CD4-positive, alpha-beta T cell (primary cell): ENCODE data around the gene SGMS2. TPM values are rescaled to one million over a fixed set of nuclear protein-coding genes. Genes with fewer than 3 reads are reported as not detected.

ENCODE experiments used
- ATAC-seq: fragments of 200-7000 bp; cut with Tn5 transposase; one replicate; pipeline ENCODE4 v1.10.0; 2022; ENCODE audit warnings: mild to moderate bottlenecking; ENCODE audit not compliant: poor library complexity
- CTCF ChIA-PET: fragments of 350-600 bp; sonication (Branson Sonifier 250); formaldehyde crosslinking; loops from one replicate; lab custom pipeline; 2021; ENCODE audit warnings: antibody characterized with exemption, inconsistent platforms; lab: Charles Lee
- POLR2A ChIA-PET: fragments of 350-600 bp; sonication (Branson Sonifier 250); formaldehyde crosslinking; loops from one replicate; lab custom pipeline; 2021; ENCODE audit warnings: antibody characterized with exemption, inconsistent platforms; lab: Charles Lee
- DNase-seq, 14 experiments: peaks; one replicate each; pipeline ENCODE4 v3.0.0-alpha.2; 2013 to 2020; ENCODE audit warnings: mixed read lengths in 2 of 14
- H3K27ac ChIP-seq, 2 donors: one replicate each; pipeline versions ENCODE4 v1.5.1 to v1.7.0; 2013; ENCODE audit warnings: low read length in 2 of 2, low read depth in 1 of 2, mild to moderate bottlenecking in 1 of 2
- H3K27me3 ChIP-seq, 2 experiments: 1 replicate in 1 of 2; 2 replicates in 1 of 2; pipeline versions ENCODE4 v1.6.1 to v1.7.0; 2013; ENCODE audit warnings: low read length in 2 of 2, control low read depth in 1 of 2, mild to moderate bottlenecking in 1 of 2, moderate library complexity in 1 of 2; ENCODE audit not compliant: insufficient read depth in 2 of 2, control insufficient read depth in 1 of 2
- H3K36me3 ChIP-seq: one replicate; pipeline ENCODE4 v1.6.1; 2013; ENCODE audit warnings: low read length, control low read depth; ENCODE audit not compliant: insufficient read depth
- H3K4me1 ChIP-seq: one replicate; pipeline ENCODE4 v1.6.1; 2013; ENCODE audit warnings: low read length, control low read depth; ENCODE audit not compliant: insufficient read depth
- H3K4me3 ChIP-seq: one replicate; pipeline ENCODE4 v1.5.1; 2013; ENCODE audit warnings: mild to moderate bottlenecking, low read length, moderate library complexity
- H3K9me3 ChIP-seq, 2 experiments: 1 replicate in 1 of 2; 2 replicates in 1 of 2; pipeline versions ENCODE4 v1.6.1 to v1.7.0; 2013; ENCODE audit warnings: low read length in 2 of 2, mild to moderate bottlenecking in 2 of 2, control low read depth in 1 of 2, moderate library complexity in 1 of 2; ENCODE audit not compliant: control insufficient read depth in 1 of 2, insufficient read depth in 1 of 2
- H3K27ac Mint-ChIP-seq: one replicate; pipeline ENCODE4 v1.8.0; 2020; ENCODE audit warnings: mixed read lengths
- H3K27me3 Mint-ChIP-seq: one replicate; pipeline ENCODE4 v1.8.0; 2021; ENCODE audit warnings: mixed read lengths
- H3K36me3 Mint-ChIP-seq: one replicate; pipeline ENCODE4 v1.8.0; 2021; ENCODE audit warnings: low read depth, mixed read lengths
- H3K4me1 Mint-ChIP-seq: one replicate; pipeline ENCODE4 v1.8.0; 2021; ENCODE audit warnings: low read depth, mixed read lengths
- H3K4me3 Mint-ChIP-seq: one replicate; pipeline ENCODE4 v1.8.0; 2020; ENCODE audit warnings: mild to moderate bottlenecking, mixed read lengths
- H3K9me3 Mint-ChIP-seq: one replicate; pipeline ENCODE4 v1.8.0; 2020; ENCODE audit warnings: mixed read lengths
- CTCF ChIP-seq: fragments of 200-600 bp; IDR thresholded peaks from one replicate; pipeline ENCODE4 v1.8.0; 2022; ENCODE audit warnings: antibody characterized with exemption, mild to moderate bottlenecking
- intact Hi-C, 2 experiments: fragments of 100-400 bp; cut with DNase I in 1 of 2; cut with micrococcal nuclease in 1 of 2; formaldehyde crosslinking; loops; one replicate each; pipeline versions ENCODE4 v1.15.1 to v1.9.0; 2023 to 2025; cut with DNase I, micrococcal nuclease
- total RNA-seq, 174 experiments: library from RNA in 2 of 174; stranded (reverse) in 2 of 174; gene quantifications; one replicate each; pipeline ENCODE4 v1.2.3 and lab custom pipeline; 2021 to 2026

The SGMS2 gene
- total RNA-seq, 2 experiments from 2014 or later, result 0.08 TPM; not detected in 1

GRCh38 chr4:107890779-107891178 lies 66.0 kb downstream of the SGMS2 start:
- ChIA-PET POLR2A (no interaction called here), CTCF (interaction anchor here (0.6 to 0.7 kb wide), 2 partner anchors 10 to 1563 kb away, joined by 3 read pairs; no protein-coding TSS in a partner anchor)
- Mint-ChIP-seq H3K36me3 (no peaks in the 10 kb centered on the region), H3K27ac (no peak overlapping the region), H3K4me3 (no peak overlapping the region), H3K4me1 (no peaks in the 10 kb centered on the region), H3K9me3 (peaks cover 3% of the 10 kb centered on the region), H3K27me3 (no peaks in the 10 kb centered on the region)
- Histone ChIP-seq H3K9me3 (no peaks in the 10 kb centered on the region), H3K4me3 (no peak overlapping the region), H3K27ac (no peak overlapping the region), H3K4me1 (no peaks in the 10 kb centered on the region), H3K36me3 (no peaks in the 10 kb centered on the region), H3K27me3 (no peaks in the 10 kb centered on the region)
- no peak for DNase-seq
- no peak for ATAC-seq
- no peak for TF ChIP-seq CTCF
- intact Hi-C loops, result no loop called here

- intact Hi-C loops, result no loop called here
- Mint-ChIP-seq H3K4me1 (no peaks in the 10 kb centered on the region), H3K27ac (no peak overlapping the region), H3K4me3 (no peak overlapping the region), H3K36me3 (no peaks in the 10 kb centered on the region), H3K27me3 (no peaks in the 10 kb centered on the region), H3K9me3 (peaks cover 3% of the 10 kb centered on the region)
- H3K9me3 ChIP-seq, result no peaks in the 10 kb centered on the region
- CTCF ChIA-PET, result no interaction called here
- H3K36me3 ChIP-seq, result no peaks in the 10 kb centered on the region
- no peak for DNase-seq
- no peaks in the 10 kb centered on the region for H3K27me3 ChIP-seq
- TF ChIP-seq CTCF, result no peak
- POLR2A ChIA-PET, result no interaction called here
- ATAC-seq, result no peak
- no peaks in the 10 kb centered on the region for H3K4me1 ChIP-seq
- H3K4me3 ChIP-seq, result no peak overlapping the region
- H3K27ac ChIP-seq, result no peak overlapping the region
Measured at GRCh38 chr4:107891299-107891698, 66.6 kb downstream of the SGMS2 start.

GRCh38 chr4:107893171-107894137 lies 68.7 kb downstream of the SGMS2 start:
- H3K4me3 Mint-ChIP-seq, result no peak overlapping the region
- Histone ChIP-seq H3K9me3 (no peaks in the 10 kb centered on the region), H3K27ac (no peak overlapping the region), H3K36me3 (no peaks in the 10 kb centered on the region), H3K27me3 (peaks cover 0 to 3% of the 10 kb centered on the region in 2 experiments), H3K4me3 (no peak overlapping the region), H3K4me1 (no peaks in the 10 kb centered on the region)
- TF ChIP-seq CTCF, result no peak
- H3K4me1 Mint-ChIP-seq, result no peaks in the 10 kb centered on the region
- intact Hi-C loops, result no loop called here
- ATAC-seq, result no peak
- no peaks in the 10 kb centered on the region for H3K9me3 Mint-ChIP-seq
- no peak for DNase-seq
- CTCF ChIA-PET, result no interaction called here
- no peak overlapping the region for H3K27ac Mint-ChIP-seq
- POLR2A ChIA-PET, result no interaction called here
- no peaks in the 10 kb centered on the region for H3K36me3 Mint-ChIP-seq
- H3K27me3 Mint-ChIP-seq, result peaks cover 5% of the 10 kb centered on the region
